Glutamatergic neuron (in vitro differentiated cells): ENCODE results near the gene MISP. TPM values are rescaled to one million over a fixed set of nuclear protein-coding genes. Genes with fewer than 3 reads are reported as not detected.

Source experiments
- DNase-seq: peaks from one replicate; pipeline ENCODE4 v3.0.0; 2022
- H3K27ac Mint-ChIP-seq: one replicate; pipeline ENCODE4 v1.8.0; 2020; ENCODE audit warnings: mild to moderate bottlenecking, mixed read lengths, inconsistent platforms; ENCODE audit not compliant: unreplicated experiment
- H3K27me3 Mint-ChIP-seq: one replicate; pipeline ENCODE4 v1.8.0; 2020; ENCODE audit warnings: mild to moderate bottlenecking, moderate library complexity, mixed read lengths, inconsistent platforms; ENCODE audit not compliant: unreplicated experiment
- H3K36me3 Mint-ChIP-seq: one replicate; pipeline ENCODE4 v1.8.0; 2020; ENCODE audit warnings: mild to moderate bottlenecking, mixed read lengths, inconsistent platforms; ENCODE audit not compliant: unreplicated experiment
- H3K4me1 Mint-ChIP-seq: one replicate; pipeline ENCODE4 v1.8.0; 2020; ENCODE audit warnings: mild to moderate bottlenecking, low read depth, mixed read lengths, inconsistent platforms; ENCODE audit not compliant: unreplicated experiment
- H3K4me3 Mint-ChIP-seq: one replicate; pipeline ENCODE4 v1.8.0; 2020; ENCODE audit warnings: mild to moderate bottlenecking, mixed read lengths, inconsistent platforms; ENCODE audit not compliant: unreplicated experiment
- H3K9me3 Mint-ChIP-seq: one replicate; pipeline ENCODE4 v1.8.0; 2020; ENCODE audit warnings: mild to moderate bottlenecking, moderate library complexity, mixed read lengths, inconsistent platforms; ENCODE audit not compliant: unreplicated experiment
- CTCF ChIP-seq: fragments of 200-600 bp; sonication (generic); IDR thresholded peaks from one replicate; pipeline ENCODE4 v1.5.0; 2021; ENCODE audit not compliant: partially characterized antibody, unreplicated experiment
- total RNA-seq: library from RNA; stranded (reverse); fragmentation: NEBNext Ultra II Directional; extraction: Animal tissue kit (Norgen Biotek cat#: 25700); gene quantifications from one replicate; pipeline ENCODE4 v1.2.1, GENCODE V29; 2021; ENCODE audit not compliant: unreplicated experiment

Gene MISP
- total RNA-seq, 1 donor from 2014 or later, result 1.1 TPM

- H3K36me3 Mint-ChIP-seq, result peaks cover under 1% of the 10 kb centered on the region
- no peak overlapping the region for H3K4me3 Mint-ChIP-seq
- H3K4me1 Mint-ChIP-seq, result peaks cover 4% of the 10 kb centered on the region
- TF ChIP-seq CTCF, result no peak
- no peak for DNase-seq
- no peak overlapping the region for H3K27ac Mint-ChIP-seq
- H3K9me3 Mint-ChIP-seq, result peaks cover 12% of the 10 kb centered on the region
- H3K27me3 Mint-ChIP-seq, result peaks cover 8% of the 10 kb centered on the region
Measured at GRCh38 chr19:754530-754929, 3.6 kb downstream of the MISP start.

- Mint-ChIP-seq H3K27ac (no peak overlapping the region), H3K36me3 (peaks cover 4% of the 10 kb centered on the region), H3K4me1 (peaks cover 4% of the 10 kb centered on the region), H3K27me3 (peaks cover 13% of the 10 kb centered on the region), H3K9me3 (peaks cover 14% of the 10 kb centered on the region), H3K4me3 (no peak overlapping the region)
- DNase-seq, result no peak
- no peak for TF ChIP-seq CTCF
Measured at GRCh38 chr19:755063-755462, 4.2 kb downstream of the MISP start.

- Mint-ChIP-seq H3K27me3 (peaks cover 14% of the 10 kb centered on the region), H3K4me3 (no peak overlapping the region), H3K4me1 (peaks cover 4% of the 10 kb centered on the region), H3K9me3 (peaks cover 14% of the 10 kb centered on the region), H3K36me3 (peaks cover 4% of the 10 kb centered on the region), H3K27ac (no peak overlapping the region)
- DNase-seq, result no peak
- no peak for TF ChIP-seq CTCF
Measured at GRCh38 chr19:756236-756635, 5.3 kb downstream of the MISP start.

GRCh38 chr19:756821-757688, 6.1 kb downstream of the MISP start:
- DNase-seq, result no peak
- H3K27ac Mint-ChIP-seq, result no peak overlapping the region
- H3K4me1 Mint-ChIP-seq, result peaks cover 4% of the 10 kb centered on the region
- peaks cover 14% of the 10 kb centered on the region for H3K9me3 Mint-ChIP-seq
- H3K4me3 Mint-ChIP-seq, result no peak overlapping the region
- H3K36me3 Mint-ChIP-seq, result peaks cover 4% of the 10 kb centered on the region
- no peak for TF ChIP-seq CTCF
- H3K27me3 Mint-ChIP-seq, result peaks cover 14% of the 10 kb centered on the region

GRCh38 chr19:757811-758668, 7.1 kb downstream of the MISP start:
- no peak overlapping the region for H3K27ac Mint-ChIP-seq
- H3K9me3 Mint-ChIP-seq, result peaks cover 12% of the 10 kb centered on the region
- no peak for TF ChIP-seq CTCF
- peaks cover 4% of the 10 kb centered on the region for H3K36me3 Mint-ChIP-seq
- no peak overlapping the region for H3K4me3 Mint-ChIP-seq
- no peak for DNase-seq
- peaks cover 2% of the 10 kb centered on the region for H3K4me1 Mint-ChIP-seq
- H3K27me3 Mint-ChIP-seq, result peaks cover 14% of the 10 kb centered on the region
